RWPE1 (cell line): ENCODE results near the gene RALGPS1.

Source experiments
- CTCF ChIA-PET: fragments of 350-600 bp; sonication (Branson Sonifier 250); formaldehyde crosslinking; extraction: SDS; loops from one replicate; lab custom pipeline; 2021; lab: Yijun Ruan, JAX
- POLR2A ChIA-PET: fragments of 400-600 bp; formaldehyde crosslinking; extraction: SDS; loops from one replicate; lab custom pipeline; 2020; ENCODE audit warnings: antibody characterized with exemption; ENCODE audit not compliant: low non-redundant PET; lab: Yijun Ruan, JAX
- DNase-seq: peaks from one replicate; pipeline ENCODE4 v3.0.0; 2012; ENCODE audit warnings: low spot score
- H3K27ac ChIP-seq: fragments of 450-650 bp; 2 replicates; pipeline ENCODE4 v1.5.1; 2017
- TF ChIP-seq, protein P1 (sequence below): fragments of 450-650 bp; conservative IDR thresholded peaks from 2 replicates; pipeline ENCODE4 v1.5.1; 2017; ENCODE audit warnings: low read depth, mild to moderate bottlenecking

Gene RALGPS1

GRCh38 chr9:126975327-126976220 lies 61.0 kb downstream of the RALGPS1 start:
- ChIA-PET POLR2A (no interaction called here), CTCF (no interaction called here)
- H3K27ac ChIP-seq = no peak overlapping the region
- TF ChIP-seq, protein P1, sequence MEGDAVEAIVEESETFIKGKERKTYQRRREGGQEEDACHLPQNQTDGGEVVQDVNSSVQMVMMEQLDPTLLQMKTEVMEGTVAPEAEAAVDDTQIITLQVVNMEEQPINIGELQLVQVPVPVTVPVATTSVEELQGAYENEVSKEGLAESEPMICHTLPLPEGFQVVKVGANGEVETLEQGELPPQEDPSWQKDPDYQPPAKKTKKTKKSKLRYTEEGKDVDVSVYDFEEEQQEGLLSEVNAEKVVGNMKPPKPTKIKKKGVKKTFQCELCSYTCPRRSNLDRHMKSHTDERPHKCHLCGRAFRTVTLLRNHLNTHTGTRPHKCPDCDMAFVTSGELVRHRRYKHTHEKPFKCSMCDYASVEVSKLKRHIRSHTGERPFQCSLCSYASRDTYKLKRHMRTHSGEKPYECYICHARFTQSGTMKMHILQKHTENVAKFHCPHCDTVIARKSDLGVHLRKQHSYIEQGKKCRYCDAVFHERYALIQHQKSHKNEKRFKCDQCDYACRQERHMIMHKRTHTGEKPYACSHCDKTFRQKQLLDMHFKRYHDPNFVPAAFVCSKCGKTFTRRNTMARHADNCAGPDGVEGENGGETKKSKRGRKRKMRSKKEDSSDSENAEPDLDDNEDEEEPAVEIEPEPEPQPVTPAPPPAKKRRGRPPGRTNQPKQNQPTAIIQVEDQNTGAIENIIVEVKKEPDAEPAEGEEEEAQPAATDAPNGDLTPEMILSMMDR = no peak
- DNase-seq = no peak

- TF ChIP-seq, protein P1 = no peak
- ChIA-PET POLR2A (no interaction called here), CTCF (interaction anchor here (0.7 kb wide), 1 partner anchor 58 kb away, joined by 3 read pairs; no protein-coding TSS in a partner anchor)
- DNase-seq = no peak
- H3K27ac ChIP-seq = no peak overlapping the region
These were observed 64.9 kb downstream of the RALGPS1 start for GRCh38 chr9:126979461-126979860.

- DNase-seq = no peak
- CTCF ChIA-PET = interaction anchor here (0.6 kb wide), 1 partner anchor 80 kb away, joined by 3 read pairs; no protein-coding TSS in a partner anchor
- POLR2A ChIA-PET = no interaction called here
- TF ChIP-seq, protein P1 = no peak
- no peak overlapping the region for H3K27ac ChIP-seq
These were observed 65.6 kb downstream of the RALGPS1 start for GRCh38 chr9:126980231-126980630.

DNA sequence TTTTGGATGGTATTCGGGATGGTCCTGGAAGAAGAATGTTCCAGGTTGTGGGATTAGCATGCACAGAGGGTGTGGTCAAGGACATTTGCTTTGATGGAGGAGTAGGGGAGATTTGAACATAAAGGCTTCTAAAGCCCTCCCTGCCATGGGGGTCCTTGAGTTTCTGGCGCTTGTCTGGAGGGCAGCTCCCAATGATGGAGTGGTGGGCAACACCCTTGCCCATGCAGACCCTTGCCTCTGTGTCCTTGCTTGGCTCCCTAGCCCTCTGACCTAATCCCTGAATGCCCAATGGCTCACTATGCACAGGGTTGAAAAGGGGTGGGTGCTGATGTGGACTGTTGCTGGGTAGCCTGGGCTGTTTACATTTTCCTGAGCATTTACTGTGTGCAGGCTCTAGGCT lies 66.6 kb downstream of the RALGPS1 start:
- POLR2A ChIA-PET = no interaction called here
- CTCF ChIA-PET = interaction anchor here (0.7 kb wide), 2 partner anchors 68 to 629 kb away, joined by 3 to 5 read pairs; no protein-coding TSS in a partner anchor
- H3K27ac ChIP-seq = no peak overlapping the region
- TF ChIP-seq, protein P1 = no peak
- DNase-seq = no peak

DNA sequence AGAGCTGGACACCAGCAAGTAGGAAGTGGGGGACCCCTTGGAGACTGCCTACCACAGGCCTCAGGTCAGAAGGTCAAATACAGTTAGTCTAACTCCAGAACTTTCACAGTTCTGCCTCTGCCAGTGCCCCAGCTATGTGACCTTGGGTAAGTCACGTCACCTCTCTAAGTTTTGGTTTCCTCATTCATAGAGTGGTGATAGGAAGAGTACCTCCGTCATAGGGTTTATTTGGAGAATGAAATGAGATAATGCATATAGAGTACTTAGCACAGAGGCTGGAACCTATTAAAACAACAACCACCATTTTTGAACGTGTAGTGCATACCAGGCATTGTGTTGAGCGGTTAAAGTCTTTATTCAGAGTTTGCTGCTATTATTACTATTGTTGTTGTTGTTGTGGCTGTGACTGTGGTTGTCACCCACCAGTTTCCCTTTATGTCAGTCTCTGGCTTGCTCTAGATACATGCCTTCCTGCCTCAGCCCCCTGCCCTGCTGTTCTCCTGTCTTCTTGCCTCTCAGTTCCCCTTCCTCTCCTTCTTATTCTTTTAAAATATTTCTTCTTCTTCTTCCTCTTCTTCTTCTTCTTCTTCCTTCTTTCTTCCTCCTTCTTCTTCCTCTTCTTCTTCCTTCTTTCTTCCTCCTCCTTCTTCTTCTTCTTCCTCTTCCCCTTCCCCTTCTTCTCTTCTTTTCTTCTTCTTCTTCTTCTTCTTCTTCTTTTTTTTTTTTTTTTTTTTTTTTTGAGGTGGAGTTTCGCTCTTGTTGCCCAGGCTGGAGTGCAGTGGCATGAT lies 67.8 kb downstream of the RALGPS1 start:
- DNase-seq = no peak
- TF ChIP-seq, protein P1 = no peak
- ChIA-PET POLR2A (no interaction called here), CTCF (no interaction called here)
- H3K27ac ChIP-seq = no peak overlapping the region

- CTCF ChIA-PET = no interaction called here
- no peak for DNase-seq
- POLR2A ChIA-PET = no interaction called here
- no peak overlapping the region for H3K27ac ChIP-seq
- TF ChIP-seq, protein P1 = no peak
These were observed 69.2 kb downstream of the RALGPS1 start for GRCh38 chr9:126983767-126984166.
